KOPT-K1 (cell line): ENCODE measurements around the gene CORO7.

ENCODE experiments used
- H3K27ac ChIP-seq: fragments of 200-600 bp; sonication (generic); 2 replicates; pipeline ENCODE4 v1.5.1; 2016; ENCODE audit warnings: antibody characterized with exemption, mild to moderate bottlenecking, low read depth, low read length; ENCODE audit not compliant: poor library complexity, severe bottlenecking
- H3K36me3 ChIP-seq: fragments of 200-600 bp; sonication (generic); 2 replicates; pipeline ENCODE4 v1.5.1; 2017; ENCODE audit warnings: antibody characterized with exemption, mild to moderate bottlenecking, low read length, moderate library complexity; ENCODE audit not compliant: insufficient read depth
- H3K9me3 ChIP-seq: fragments of 200-600 bp; sonication (generic); 2 replicates; pipeline ENCODE4 v1.5.1; 2017; ENCODE audit warnings: antibody characterized with exemption, low read length, mild to moderate bottlenecking; ENCODE audit not compliant: insufficient read depth, poor library complexity, severe bottlenecking

Gene CORO7

GRCh38 chr16:4385789-4386450 is 30.5 kb downstream of the CORO7 start:
- no peak overlapping the region for H3K27ac ChIP-seq

GRCh38 chr16:4385066-4385788 is 31.2 kb downstream of the CORO7 start:
- Histone ChIP-seq H3K27ac (no peak overlapping the region), H3K36me3 (peaks cover 60% of the 10 kb centered on the region; the same call in 1 of the 2 replicates), H3K9me3 (no peaks in the 10 kb centered on the region)

More at GRCh38 chr16:4385789-4386450, 30.5 kb downstream of the CORO7 start:
- H3K36me3 ChIP-seq: peaks cover 61% of the 10 kb centered on the region; the same call in 1 of the 2 replicates
- no peaks in the 10 kb centered on the region for H3K9me3 ChIP-seq

GRCh38 chr16:4384509-4384942 is 31.9 kb downstream of the CORO7 start:
- peaks cover 55% of the 10 kb centered on the region; the same call in 1 of the 2 replicates for H3K36me3 ChIP-seq
- H3K27ac ChIP-seq: no peak overlapping the region
- H3K9me3 ChIP-seq: no peaks in the 10 kb centered on the region

- peaks cover 48% of the 10 kb centered on the region; the same call in 1 of the 2 replicates for H3K36me3 ChIP-seq
- no peaks in the 10 kb centered on the region for H3K9me3 ChIP-seq
- H3K27ac ChIP-seq: no peak overlapping the region
Observed at GRCh38 chr16:4383591-4384444, 32.6 kb downstream of the CORO7 start.

DNA sequence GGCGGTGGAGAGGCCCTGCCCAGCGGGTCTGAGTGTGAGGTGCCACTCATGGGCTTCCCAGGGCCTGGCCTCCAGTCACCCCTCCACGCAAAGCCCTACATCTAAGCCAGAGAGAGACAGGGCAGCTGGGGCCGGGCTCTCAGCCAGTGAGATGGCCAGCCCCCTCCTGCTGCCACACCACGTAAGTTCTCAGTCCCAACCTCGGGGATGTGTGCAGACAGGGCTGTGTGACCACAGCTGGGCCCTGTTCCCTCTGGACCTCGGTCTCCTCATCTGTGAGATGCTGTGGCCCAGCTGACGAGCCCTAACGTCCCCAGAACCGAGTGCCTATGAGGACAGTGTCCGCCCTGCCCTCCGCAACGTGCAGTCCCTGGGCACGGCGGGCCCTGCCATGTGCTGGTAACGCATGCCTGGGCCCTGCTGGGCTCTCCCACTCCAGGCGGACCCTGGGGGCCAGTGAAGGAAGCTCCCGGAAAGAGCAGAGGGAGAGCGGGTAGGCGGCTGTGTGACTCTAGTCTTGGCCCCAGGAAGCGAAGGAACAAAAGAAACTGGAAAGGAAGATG is 33.5 kb downstream of the CORO7 start:
- H3K9me3 ChIP-seq: no peaks in the 10 kb centered on the region
- peaks cover 40% of the 10 kb centered on the region; the same call in 1 of the 2 replicates for H3K36me3 ChIP-seq
- no peak overlapping the region for H3K27ac ChIP-seq

GRCh38 chr16:4381935-4382794 is 34.2 kb downstream of the CORO7 start:
- H3K27ac ChIP-seq: no peak overlapping the region
- no peaks in the 10 kb centered on the region for H3K9me3 ChIP-seq
- H3K36me3 ChIP-seq: peaks cover 35% of the 10 kb centered on the region; the same call in 1 of the 2 replicates

GRCh38 chr16:4381072-4381934 is 35.1 kb downstream of the CORO7 start:
- peaks cover 28% of the 10 kb centered on the region; the same call in 1 of the 2 replicates for H3K36me3 ChIP-seq
- H3K27ac ChIP-seq: no peak overlapping the region
- no peaks in the 10 kb centered on the region for H3K9me3 ChIP-seq

DNA sequence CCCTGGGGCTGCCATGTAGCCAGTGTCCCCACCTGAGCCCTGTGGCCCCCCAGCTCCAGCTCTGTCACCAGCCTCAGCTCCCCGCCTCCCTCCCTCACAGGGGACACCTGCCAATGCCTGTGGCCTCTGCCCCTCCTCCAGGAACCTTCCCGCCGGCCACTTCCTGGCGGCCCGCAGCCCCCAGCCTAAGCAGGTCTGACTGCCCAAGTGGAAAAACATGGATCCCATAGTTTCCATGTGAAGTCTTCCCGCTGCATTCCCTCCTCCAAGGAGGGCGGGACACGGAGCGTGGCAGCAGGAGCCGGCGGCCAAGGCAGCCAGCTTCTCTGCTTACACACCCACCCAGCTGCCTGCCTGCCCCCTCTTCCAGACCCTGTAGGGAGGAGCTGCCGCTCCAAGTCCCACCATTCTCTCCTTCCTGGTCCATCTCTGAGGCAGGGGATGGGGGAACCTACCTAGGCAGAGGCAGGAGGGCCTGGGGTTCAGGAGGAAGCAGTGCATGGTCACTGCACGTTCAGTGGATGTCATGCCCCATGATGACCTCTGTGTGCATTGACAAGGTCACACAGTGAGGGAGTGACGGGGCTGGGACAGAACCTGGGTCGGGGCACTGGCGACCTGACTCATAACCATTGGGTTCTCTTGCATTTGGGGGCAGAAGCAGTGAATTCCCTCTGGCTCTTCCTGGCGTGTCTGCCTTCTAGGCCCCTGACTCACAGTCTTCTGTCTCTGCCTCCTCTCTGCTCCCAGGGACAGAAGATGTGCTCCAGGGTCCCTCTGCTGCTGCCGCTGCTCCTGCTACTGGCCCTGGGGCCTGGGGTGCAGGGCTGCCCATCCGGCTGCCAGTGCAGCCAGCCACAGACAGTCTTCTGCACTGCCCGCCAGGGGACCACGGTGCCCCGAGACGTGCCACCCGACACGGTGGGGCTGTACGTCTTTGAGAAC is 36.0 kb downstream of the CORO7 start:
- no peaks in the 10 kb centered on the region for H3K9me3 ChIP-seq
- no peak overlapping the region for H3K27ac ChIP-seq
- peaks cover 27% of the 10 kb centered on the region; the same call in 1 of the 2 replicates for H3K36me3 ChIP-seq

- peaks cover 16% of the 10 kb centered on the region; the same call in 1 of the 2 replicates for H3K36me3 ChIP-seq
- H3K27ac ChIP-seq: no peak overlapping the region
- H3K9me3 ChIP-seq: no peaks in the 10 kb centered on the region
Observed at GRCh38 chr16:4378999-4379690, 37.3 kb downstream of the CORO7 start.

- no peak overlapping the region for H3K27ac ChIP-seq
- H3K9me3 ChIP-seq: no peaks in the 10 kb centered on the region
- peaks cover 12% of the 10 kb centered on the region; the same call in 1 of the 2 replicates for H3K36me3 ChIP-seq
Observed at GRCh38 chr16:4378161-4378666, 38.2 kb downstream of the CORO7 start.

DNA sequence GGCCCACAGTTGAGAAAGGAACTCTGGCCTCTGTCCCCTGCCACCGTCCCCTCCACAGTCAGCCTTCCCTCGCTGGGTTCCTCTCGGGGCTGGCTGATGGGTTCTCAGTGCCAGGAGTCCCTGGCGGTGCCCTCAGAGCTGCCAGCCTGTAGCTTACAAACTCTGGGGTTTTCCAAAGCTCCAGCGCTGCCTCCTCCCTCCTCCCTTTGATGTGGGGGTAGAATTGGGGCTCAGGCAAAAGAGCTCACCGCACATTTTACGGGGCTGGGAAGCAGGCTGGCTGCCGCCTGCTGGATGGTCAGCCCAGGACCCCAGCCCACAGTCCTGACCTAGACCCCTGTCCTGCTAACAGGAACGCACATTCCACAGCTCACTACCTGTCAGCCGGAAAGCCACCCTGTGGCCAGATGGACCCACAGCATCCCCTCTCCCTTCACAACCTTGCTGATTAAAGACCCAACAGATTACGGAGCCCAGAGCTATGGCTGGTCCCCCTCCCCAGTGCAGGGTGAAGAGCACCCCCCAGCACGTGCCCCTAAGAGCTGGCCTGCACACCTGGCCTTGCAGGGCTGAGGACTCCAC is 38.7 kb downstream of the CORO7 start:
- Histone ChIP-seq H3K27ac (no peak overlapping the region), H3K9me3 (no peaks in the 10 kb centered on the region), H3K36me3 (peaks cover 12% of the 10 kb centered on the region; the same call in 1 of the 2 replicates)
